Renal cortical epithelial cell (primary cell): ENCODE data around the gene GLRA1. TPM values are rescaled to one million over a fixed set of nuclear protein-coding genes. Genes with fewer than 3 reads are reported as not detected.
"Not testable (repeated sequence)": the region's sequence is repeated elsewhere in the genome, so short reads cannot be mapped to it uniquely, and the experiment has no call there.

Source experiments
- DNase-seq: peaks from one replicate; pipeline ENCODE4 v3.0.0-alpha.2; 2011; ENCODE audit warnings: low read depth
- total RNA-seq: library from RNA; depleted of rRNA; stranded (reverse); fragments of >200 nt; gene quantifications from 2 replicates; pipeline ENCODE4 v1.2.3, GENCODE V29; 2014

Gene GLRA1
- total RNA-seq, 1 donor from 2014 or later, result not detected

DNA sequence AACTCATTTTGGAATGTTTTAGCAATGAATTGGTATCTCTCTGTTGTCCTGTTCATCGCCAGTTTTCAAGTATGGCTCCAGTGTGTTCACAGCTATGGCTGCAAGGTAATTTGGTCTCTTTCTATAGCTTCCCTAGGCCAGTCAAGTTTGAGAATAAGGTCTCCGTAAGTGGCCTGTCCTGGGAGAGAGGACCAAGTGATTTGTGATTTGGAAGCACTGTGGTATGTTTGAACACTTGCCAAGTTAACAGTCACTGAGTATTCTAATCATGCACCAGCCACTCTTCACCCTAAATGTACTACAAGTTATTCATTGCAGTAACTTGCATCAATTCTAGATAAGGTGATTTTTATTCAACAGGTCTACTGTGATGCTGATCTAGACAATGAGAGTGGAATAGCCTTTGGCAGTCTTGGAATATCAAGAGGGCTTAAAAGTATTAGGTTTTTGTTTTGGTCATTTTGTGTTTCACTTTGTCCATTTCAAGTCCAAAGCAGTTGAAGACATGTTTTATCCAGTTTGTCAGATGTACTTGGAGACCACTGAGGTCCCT lies 111.8 kb downstream of the GLRA1 start:
- peak; percentile 54 for DNase-seq

DNA sequence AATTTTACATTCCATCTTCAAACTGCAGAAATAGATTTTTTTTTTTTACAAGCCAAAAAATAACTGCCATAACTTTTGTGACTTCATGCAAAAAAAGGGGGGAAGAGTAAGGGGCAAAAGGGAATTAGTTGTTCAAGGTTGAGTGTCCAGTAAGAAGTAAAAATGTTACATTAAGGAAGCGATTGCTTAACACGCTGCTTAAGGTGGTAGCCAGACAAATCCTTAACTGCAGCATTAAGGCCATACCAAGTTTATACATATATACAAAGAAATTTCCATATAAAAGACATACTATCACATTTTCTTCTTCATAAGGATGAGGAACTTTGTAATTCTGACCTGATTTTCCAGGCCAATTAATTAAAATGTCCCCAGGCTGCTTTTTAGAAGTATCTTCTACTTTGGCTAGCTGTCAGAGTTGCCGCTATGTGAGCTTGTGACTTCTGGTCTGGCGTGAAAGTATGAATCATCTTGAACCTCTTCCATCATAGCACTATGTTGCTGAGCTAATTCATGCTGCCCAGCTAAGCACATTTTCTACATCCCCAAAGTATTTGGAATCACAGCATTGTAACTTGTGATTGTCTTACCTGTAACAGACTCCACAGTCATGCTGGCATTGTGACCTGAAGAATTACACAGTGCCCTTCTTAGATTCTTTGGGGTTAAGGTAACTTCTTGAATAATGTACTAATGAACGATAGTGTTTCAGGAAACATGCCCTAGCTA lies 112.9 kb downstream of the GLRA1 start:
- peak; percentile 31 for DNase-seq

DNA sequence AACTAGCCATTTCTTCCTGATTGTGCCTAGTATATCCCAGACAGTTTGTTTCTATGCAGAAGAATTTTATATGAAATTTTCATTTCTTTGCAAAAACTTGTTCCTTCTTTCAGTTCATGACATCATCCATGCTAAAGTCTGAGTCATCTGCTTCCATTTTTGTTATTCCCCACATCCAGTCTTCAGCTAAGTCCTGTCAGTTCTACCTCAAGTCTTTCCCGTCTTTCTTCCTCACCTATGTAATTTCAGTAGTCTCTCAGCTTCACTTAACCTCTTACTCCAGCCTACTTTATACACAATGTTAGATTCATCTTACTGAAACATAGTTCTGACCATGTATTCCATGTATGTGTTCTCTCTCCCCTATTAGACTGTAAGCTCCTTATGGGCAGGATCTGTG lies 113.8 kb downstream of the GLRA1 start:
- DNase-seq, result no peak

DNA sequence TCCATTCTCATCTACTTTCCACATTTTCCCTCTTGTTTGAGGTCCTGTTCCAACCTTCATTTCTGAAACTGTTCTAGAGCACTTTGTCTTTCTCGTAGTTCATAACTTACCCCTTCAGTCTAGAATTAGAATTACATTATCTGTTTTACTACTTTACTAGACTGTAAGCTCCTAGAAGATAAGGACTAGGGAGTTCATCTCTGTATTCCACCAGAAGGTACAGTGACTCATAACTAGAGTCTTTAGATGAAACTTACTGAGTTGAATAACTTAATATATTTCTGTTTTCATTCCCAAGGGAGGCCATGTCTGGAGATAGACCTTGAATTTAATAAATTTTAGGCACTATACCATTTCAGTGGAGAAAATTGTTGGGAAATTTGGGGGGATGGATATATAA lies 114.2 kb downstream of the GLRA1 start:
- DNase-seq, result no peak

DNA sequence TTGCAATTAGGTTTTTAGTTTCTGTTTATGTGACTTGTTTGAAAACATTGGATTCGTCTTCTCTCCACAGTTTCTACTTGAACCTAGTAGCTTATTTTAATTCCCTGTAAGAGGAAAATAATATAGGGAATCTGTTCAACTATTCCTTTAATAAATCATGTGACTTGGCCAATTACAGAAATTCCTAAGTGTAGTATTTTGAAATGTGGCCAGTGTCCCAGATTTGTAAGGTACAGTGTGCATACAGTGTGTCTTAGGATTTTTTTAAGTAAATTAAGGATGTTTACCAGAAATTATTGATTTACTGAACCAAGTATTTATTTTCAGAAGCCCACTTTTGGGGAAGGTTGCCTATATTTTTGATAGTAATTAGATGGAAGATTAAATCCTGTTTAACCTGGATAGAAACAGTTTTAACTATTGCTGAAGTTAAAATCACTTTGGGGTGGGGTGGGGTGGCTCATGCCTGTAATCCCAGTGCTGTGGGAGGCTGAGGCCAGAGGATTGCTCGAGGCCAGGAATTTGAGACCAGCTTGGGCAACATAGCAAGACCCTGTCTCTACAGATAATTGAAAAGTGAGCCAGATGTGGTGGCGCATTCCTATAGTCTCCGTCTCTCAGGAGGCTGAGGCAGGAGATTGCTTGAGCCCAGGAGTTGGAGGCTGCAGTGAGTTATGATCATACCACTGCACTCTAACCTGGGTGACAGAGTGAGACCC lies 116.0 kb downstream of the GLRA1 start:
- no peak for DNase-seq

DNA sequence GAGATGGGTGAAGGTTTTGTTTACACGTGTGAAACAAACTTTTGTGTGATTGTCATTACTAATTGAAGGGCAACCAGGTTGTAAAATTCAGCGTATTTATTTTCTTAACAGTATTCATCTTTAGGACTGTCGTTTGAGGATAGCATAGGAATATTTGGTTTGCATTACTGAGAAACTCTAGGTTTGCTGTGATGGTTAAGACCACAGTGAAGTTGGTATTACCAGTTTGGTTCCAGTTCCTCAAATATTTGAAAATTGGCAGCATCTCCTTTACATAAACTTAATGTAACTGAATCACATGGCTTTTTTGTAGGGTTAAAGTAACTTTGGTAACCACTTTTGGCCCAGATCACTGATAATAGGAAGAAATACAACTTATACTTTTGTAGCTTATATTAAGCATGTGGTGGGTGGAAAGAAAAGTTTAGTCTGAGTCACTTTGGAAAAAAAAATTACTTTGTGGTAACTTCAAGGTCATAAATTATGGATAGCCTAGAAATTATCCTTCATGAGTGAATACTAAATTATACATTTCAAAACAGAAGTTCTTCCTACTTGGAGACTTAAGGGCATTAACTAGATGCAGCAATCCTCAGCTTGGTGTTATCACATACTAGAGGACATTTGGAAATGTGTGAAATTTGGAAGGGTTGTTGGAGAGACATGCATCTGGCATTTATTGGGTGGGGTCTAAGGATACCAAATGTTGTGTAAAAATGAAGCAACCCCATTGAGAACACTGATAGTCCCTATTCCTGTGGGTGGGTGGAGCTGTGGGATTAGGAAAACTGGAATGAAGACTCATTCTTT lies 119.0 kb downstream of the GLRA1 start:
- no peak for DNase-seq

DNA sequence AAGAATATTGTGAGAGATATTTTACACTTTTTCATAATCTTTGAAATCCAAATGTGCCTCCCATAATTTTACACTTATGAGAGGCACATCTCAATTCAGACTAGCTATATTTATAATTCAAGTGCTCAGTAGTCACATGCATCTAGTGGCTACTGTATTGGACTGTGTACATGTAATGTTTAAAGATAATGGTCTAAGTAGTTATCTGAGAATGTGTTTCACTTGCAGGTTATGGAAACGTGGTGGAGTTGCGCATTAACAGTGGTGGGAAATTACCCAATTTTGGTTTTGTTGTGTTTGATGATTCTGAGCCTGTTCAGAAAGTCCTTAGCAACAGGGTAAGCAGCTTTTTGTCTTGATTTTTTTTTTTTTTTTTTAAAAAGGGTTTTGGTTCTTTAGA lies 124.1 kb downstream of the GLRA1 start:
- DNase-seq, result no peak

DNA sequence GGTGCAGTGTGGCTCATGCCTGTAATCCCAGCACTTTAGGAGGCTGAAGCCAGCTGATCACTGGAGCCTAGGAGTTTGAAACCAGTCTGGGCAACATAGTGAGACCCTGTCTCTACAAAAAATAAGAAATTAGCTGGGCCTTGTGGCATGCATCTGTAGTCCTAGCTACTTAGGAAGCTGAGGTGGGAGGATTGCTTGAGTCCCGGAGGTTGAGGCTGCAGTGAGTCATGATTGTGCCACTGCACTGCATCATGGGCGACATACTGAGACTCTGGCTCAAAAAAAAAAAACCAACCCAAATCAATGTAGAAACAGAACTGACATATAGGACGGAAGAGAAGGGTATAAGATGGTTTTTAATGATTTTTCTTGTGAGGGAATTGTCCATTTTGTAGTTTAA lies 125.2 kb downstream of the GLRA1 start:
- peak; percentile 17 for DNase-seq

DNA sequence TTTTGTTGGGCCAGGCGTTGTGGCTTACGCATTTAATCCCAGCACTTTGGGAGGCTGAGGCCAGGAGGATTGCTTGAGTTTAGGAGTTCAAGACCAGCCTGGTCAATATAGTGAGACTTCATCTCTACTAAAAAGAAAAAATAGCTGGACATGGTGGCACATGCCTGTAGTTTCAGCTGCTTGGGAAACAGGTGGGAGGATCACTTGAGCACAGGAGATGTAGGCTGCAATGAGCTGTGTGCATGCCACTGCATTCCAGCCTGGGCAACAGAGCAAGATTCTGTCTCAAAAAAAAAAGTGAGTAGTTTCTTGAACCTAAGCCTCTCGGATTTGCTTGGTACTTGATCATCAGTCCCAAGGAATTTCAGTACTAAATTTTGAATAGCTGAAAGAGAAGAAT lies 126.0 kb downstream of the GLRA1 start:
- no peak for DNase-seq

DNA sequence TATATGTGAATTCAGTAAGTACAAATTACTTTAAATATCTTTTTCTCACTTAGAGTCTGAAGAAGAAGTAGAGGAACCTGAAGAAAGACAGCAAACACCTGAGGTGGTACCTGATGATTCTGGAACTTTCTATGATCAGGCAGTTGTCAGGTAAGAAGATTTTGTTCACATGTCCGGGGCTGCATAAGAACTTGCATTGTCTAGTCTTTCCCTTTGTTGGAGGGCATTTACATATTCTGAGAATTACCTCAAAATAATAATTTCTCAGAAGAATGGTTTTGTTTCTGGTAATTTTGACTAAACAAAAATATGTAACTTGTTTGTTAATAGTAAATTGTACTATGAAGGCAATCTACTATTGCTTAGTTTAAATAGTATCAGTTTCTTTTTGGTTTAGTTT lies 129.2 kb downstream of the GLRA1 start:
- DNase-seq, result no peak

DNA sequence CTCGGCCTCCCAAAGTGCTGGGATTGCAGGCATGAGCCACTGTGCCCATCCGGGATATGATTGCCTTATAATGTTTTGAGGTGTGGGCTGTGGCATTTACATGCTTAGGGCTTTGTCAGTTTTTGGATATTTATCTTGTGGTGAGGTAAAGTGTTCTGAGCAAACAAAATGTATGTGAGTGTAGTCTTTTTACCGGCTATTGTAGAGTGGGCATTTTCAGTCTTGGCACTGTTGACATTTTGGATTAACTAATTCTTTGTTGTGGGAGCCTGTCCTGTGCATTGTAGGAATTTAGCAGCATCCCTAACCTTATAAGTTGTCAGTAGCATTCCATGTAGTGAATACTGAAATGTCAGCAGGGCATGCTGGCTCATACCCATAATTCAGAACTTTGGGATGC lies 131.3 kb downstream of the GLRA1 start:
- DNase-seq, result no peak

DNA sequence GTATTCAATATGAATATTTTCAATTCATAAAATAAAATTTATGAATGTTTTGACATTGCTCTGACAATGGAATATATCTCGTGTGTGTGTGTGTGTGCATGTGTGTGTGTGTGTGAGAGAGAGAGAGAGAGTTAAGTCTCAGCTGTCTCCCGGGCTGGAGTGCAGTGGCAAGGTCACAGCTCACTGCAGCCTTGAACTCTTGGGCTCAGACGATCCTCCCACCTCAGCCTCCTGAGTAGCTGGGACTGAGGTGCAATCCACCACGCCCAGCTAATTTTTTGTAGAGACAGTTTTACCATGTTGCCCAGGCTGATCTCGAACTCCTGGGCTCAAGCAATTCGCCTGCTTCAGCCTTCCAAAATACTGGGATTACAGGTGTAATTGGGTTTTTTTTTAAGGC lies 136.8 kb downstream of the GLRA1 start:
- DNase-seq, result no peak

DNA sequence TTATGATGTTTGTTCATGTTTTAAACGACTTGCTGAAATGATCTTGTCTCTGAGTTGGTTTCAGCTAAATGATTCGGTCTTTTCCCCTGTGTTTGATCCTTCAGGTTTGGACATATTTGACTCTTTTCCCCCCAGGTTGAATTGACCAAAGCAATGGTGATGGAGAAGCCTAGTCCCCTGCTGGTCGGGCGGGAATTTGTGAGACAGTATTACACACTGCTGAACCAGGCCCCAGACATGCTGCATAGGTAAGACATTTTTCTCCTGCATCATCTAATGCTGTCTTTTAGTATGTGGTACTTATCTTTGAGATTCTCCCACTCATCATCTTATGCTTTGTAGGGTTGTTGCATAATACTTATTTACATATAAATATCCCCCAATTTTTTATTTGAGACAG lies 138.2 kb downstream of the GLRA1 start:
- no peak for DNase-seq

DNA sequence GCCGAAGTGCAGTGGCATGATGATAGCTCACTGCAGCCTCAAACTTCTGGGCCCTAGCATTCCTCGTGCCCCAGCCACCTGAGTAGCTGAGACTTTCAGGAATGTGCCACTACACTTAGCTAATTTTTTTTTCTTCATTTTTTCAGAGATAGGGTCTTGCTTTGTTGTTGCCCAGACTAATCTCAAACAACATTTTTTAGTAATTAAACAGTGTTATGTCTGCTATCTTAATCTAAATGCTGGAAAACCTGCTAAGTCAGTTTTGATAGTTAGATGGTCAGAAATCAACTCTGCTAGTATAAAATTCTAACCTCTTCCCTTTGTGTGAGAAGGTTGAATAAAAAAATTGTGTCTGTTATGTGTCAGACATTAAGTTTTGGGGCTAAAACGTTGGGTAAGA lies 140.5 kb downstream of the GLRA1 start:
- DNase-seq, result no peak

DNA sequence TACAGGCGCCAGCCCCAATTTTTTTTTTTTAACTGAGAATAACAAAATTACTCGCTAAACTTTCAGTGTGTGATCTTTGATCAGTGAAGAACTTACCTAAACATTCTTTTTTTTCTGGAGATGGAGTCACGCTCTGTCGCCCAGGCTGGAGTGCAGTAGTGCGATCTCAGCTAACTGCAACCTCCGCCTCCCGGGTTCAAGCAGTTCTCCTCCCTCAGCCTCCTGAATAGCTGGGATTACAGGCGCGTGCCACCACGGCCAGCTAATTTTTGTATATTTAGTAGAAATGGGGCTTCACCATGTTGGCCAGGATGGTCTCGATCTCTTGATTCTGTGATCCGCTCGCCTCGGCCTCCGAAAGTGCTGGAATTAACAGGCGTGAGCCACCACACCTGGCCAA lies 141.0 kb downstream of the GLRA1 start:
- not testable (repeated sequence) for DNase-seq

DNA sequence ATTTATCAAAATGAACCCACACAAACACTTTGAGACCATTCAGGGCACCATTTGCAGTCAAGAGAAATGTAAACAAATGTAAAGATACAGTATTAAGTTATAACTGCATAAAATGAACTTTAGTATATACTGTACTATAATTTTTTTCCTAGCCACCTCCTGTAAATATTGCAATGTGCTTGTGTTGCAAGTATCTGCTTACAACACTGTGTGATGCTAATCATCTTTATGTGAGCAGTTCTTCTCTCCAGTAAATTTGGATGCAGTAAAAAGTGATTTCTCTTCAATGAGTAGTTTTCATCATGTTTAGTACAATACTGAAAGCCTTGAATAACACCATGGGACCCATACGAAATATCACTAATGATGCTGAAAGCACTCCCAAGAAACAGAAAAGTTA lies 143.4 kb downstream of the GLRA1 start:
- no peak for DNase-seq

DNA sequence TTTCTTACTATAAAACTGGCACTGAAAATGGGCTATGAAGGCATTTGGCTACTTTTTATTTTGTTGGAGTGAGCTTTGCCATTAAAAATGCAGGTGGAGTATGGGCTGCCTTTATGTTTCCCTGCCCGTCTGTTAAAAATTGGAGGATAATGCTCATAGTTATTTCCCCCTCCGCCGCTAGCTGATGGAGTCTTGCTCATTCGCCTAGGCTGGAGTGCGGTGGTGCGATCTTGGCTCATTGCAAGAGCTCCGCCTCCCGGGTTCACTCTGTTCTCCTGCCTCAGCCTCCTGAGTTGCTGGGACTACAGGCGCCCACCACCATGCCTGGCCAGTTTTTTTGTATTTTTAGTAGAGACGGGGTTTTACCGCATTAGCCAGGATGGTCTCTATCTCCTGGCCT lies 144.3 kb downstream of the GLRA1 start:
- DNase-seq, result no peak

DNA sequence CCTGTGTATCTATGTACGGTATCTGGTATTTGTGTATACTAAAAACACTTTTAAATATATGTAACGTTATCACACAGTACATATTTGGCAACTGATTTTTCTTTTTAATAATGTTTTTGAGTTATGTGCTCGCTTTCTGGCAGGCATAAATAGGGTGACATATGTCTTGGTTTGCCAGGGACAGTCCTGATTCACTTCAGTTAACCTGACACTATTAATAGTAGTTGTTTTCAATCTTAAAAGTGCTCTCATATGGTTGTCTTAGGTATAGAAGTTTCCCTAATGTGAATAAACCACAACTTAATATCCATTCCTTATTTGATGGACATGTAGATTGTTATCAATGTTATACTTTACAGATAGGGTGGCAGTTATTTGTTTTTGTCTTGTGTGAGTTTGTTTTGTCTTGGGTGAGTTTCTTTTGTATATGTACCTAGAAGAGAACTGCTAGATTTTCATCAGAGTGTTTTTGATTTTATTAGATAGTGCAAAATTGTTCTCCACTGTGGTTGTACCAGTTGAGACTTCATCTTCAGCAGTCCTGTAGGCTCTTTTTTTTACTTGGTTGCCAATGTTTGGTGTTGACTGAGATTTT lies 145.0 kb downstream of the GLRA1 start:
- DNase-seq, result no peak

DNA sequence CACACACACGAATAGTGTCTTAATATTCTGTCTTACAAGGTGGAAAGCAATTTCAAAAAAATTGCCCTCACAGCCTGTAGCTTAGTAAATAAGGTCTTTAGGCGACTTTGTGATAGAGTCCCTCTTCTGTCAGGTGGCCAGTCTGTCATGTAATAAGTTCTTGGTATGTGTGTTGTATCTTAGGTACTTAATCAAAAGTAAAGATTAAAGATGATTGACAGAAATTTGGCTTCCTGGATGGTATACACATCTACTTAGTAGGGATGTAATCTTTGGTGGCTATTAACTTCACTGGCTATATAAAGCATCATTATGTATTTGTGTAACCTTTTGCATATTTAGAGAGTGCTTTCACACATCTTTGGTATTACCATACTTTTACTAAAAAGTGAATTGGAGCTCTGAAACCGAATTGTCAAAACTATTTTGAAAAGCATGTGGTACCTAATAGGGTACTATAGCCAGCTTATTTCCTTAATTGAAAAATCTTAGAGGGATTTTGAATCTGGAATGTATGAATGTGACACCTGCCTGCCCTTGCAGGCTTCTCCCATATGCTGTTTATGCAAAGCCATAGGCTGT lies 149.5 kb downstream of the GLRA1 start:
- no peak for DNase-seq

DNA sequence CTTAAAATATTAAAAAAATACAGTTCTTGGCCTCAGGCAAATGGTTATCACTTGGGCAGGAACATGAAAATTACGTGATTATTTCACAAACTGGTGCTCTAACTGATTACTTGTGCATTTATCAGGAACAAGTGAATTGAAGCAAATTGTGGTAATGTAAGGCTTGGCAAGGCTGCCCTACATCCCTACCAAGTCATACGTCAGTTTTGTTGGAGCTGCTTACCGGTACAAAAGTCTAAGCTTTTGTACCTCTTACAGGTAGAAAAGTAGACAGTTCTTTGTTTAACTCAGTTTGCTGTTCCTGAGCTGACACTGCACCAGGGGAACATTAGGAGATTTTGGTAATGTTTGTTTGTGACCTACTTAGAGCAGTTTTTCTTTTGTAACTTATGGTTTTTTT lies 150.7 kb downstream of the GLRA1 start:
- DNase-seq, result no peak

DNA sequence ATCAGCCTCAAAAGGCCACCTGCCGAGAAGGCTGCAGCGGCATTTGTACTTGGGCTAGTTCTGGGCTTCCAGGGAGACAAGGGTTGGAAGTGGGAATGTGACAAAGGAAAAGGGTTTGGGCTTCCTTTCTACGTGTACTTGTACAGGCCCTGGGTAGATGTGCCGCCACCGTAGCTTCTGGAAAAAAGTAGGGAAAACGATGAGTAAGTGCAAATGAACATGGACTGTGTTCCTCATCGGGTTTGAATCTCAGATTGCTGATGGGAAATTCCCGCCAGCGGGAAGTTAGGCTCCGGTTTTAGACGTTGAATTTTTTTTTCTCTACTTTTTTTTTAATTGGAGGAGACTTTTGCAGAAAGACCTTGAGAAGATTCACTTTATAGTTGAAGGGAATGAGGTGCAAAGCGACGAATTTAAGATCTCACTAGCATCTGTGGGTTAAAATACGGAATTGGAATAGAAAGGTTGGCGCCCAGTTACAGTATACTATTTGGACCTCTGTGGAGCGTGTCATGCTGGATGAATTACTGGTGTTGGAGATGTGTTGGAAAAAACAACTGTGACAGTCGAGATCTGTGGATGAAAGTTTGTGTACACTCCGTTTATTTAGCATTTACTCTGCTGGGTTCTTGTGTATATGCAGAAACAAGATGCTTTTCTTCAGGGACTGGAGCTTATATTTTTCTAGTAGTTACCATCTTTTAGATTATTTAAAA lies 151.6 kb downstream of the GLRA1 start:
- DNase-seq, result peak; percentile 42
